Uterus (tissue), 4 donors: ENCODE measurements around the gene SKIC3. TPM values are rescaled to one million over a fixed set of nuclear protein-coding genes. Genes with fewer than 3 reads are reported as not detected.

ENCODE experiments used
- DNase-seq, 2 donors: peaks; one replicate each; pipeline ENCODE4 v3.0.0-alpha.2; 2019 to 2020
- H3K27ac ChIP-seq, 2 donors: fragments of 200-600 bp; sonication (generic); 1 replicate in 1 of 2; 2 replicates in 1 of 2; pipeline ENCODE4 v1.5.1; 2016 to 2018
- H3K27me3 ChIP-seq, 2 donors: fragments of 200-600 bp; sonication (generic); one replicate each; pipeline ENCODE4 v1.5.1; 2018 to 2019; ENCODE audit warnings: control low read depth in 1 of 2
- H3K36me3 ChIP-seq, 2 donors: fragments of 200-600 bp; sonication (generic); one replicate each; pipeline ENCODE4 v1.5.1; 2019; ENCODE audit warnings: control low read depth in 1 of 2
- H3K4me1 ChIP-seq, 2 donors: fragments of 200-600 bp; sonication (generic); one replicate each; pipeline ENCODE4 v1.5.1; 2018 to 2019; ENCODE audit warnings: control low read depth in 1 of 2
- H3K4me3 ChIP-seq, 2 donors: fragments of 200-600 bp; sonication (generic); 1 replicate in 1 of 2; 2 replicates in 1 of 2; pipeline ENCODE4 v1.5.1; 2018 to 2019; ENCODE audit warnings: mild to moderate bottlenecking in 1 of 2
- H3K9me3 ChIP-seq, 2 donors: fragments of 200-600 bp; sonication (generic); one replicate each; pipeline ENCODE4 v1.5.1; 2019; ENCODE audit warnings: control low read depth in 1 of 2
- POLR2A ChIP-seq, 2 donors: fragments of 450-650 bp; IDR thresholded peaks; one replicate each; pipeline ENCODE4 v1.6.1; 2016; ENCODE audit warnings: antibody characterized with exemption in 2 of 2, mild to moderate bottlenecking in 1 of 2, moderate library complexity in 1 of 2
- intact Hi-C: fragments of 100-400 bp; cut with DNase I; formaldehyde crosslinking; loops from one replicate; pipeline ENCODE4 v1.15.1; 2023; ENCODE audit warnings: low total_unique reads
- small RNA-seq: library from RNA; depleted of rRNA; stranded (forward); fragments of <200 nt; gene quantifications from one replicate; pipeline ENCODE3, GENCODE V24; 2016
- total RNA-seq, 4 donors: library from RNA; depleted of rRNA in 3 of 4; stranded (reverse); fragments of >200 nt in 3 of 4; gene quantifications; one replicate each; pipeline versions ENCODE4 v1.1.0 to v1.2.4, GENCODE V29; 2014 to 2023
- TF ChIP-seq, protein P1 (sequence below), 4 experiments: fragments of 200-600 bp in 2 of 4; fragments of 450-650 bp in 2 of 4; sonication (generic) in 2 of 4; IDR thresholded peaks; one replicate each; pipeline ENCODE4 v1.5.1; 2016 to 2019; ENCODE audit warnings: antibody characterized with exemption in 4 of 4, mild to moderate bottlenecking in 2 of 4, moderate library complexity in 1 of 4
- donor health status: DM: yes; HTN: yes; CAD: no.

Gene SKIC3
- total RNA-seq, 4 donors from 2014 or later: 40.3 to 219 (median 90.6) TPM

- Histone ChIP-seq H3K36me3 (peaks cover 0 to 3% of the 10 kb centered on the region in 2 donors), H3K4me3 (no peak overlapping the region), H3K27ac (no peak overlapping the region), H3K27me3 (no peaks in the 10 kb centered on the region), H3K4me1 (no peaks in the 10 kb centered on the region), H3K9me3 (no peaks in the 10 kb centered on the region)
- no peak for DNase-seq
- TF ChIP-seq POLR2A (IDR thresholded peaks at IDR 0.05): no peak
- TF ChIP-seq, protein P1, sequence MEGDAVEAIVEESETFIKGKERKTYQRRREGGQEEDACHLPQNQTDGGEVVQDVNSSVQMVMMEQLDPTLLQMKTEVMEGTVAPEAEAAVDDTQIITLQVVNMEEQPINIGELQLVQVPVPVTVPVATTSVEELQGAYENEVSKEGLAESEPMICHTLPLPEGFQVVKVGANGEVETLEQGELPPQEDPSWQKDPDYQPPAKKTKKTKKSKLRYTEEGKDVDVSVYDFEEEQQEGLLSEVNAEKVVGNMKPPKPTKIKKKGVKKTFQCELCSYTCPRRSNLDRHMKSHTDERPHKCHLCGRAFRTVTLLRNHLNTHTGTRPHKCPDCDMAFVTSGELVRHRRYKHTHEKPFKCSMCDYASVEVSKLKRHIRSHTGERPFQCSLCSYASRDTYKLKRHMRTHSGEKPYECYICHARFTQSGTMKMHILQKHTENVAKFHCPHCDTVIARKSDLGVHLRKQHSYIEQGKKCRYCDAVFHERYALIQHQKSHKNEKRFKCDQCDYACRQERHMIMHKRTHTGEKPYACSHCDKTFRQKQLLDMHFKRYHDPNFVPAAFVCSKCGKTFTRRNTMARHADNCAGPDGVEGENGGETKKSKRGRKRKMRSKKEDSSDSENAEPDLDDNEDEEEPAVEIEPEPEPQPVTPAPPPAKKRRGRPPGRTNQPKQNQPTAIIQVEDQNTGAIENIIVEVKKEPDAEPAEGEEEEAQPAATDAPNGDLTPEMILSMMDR (IDR thresholded peaks at IDR 0.05): no peak
- intact Hi-C loops: no loop called here
Measured at GRCh38 chr5:95518417-95518816, 36.4 kb downstream of the SKIC3 start.

GRCh38 chr5:95511606-95512005 is 43.2 kb downstream of the SKIC3 start:
- no peaks in the 10 kb centered on the region for H3K27me3 ChIP-seq
- H3K4me3 ChIP-seq: no peak overlapping the region
- H3K27ac ChIP-seq: no peak overlapping the region
- no peaks in the 10 kb centered on the region for H3K4me1 ChIP-seq
- no peaks in the 10 kb centered on the region for H3K9me3 ChIP-seq
- intact Hi-C loops: no loop called here
- TF ChIP-seq POLR2A (IDR thresholded peaks at IDR 0.05): no peak
- TF ChIP-seq, protein P1 (IDR thresholded peaks at IDR 0.05): no peak
- DNase-seq: no peak
- no peaks in the 10 kb centered on the region for H3K36me3 ChIP-seq

- Histone ChIP-seq H3K9me3 (no peaks in the 10 kb centered on the region), H3K4me3 (no peak overlapping the region), H3K27ac (no peak overlapping the region), H3K4me1 (no peaks in the 10 kb centered on the region), H3K27me3 (no peaks in the 10 kb centered on the region), H3K36me3 (no peaks in the 10 kb centered on the region)
- intact Hi-C loops: no loop called here
- TF ChIP-seq, protein P1 (IDR thresholded peaks at IDR 0.05): no peak
- no peak for TF ChIP-seq POLR2A (IDR thresholded peaks at IDR 0.05)
- DNase-seq: no peak
Measured at GRCh38 chr5:95508550-95508949, 46.2 kb downstream of the SKIC3 start.

Small RNAs within 50 kb of the gene (small RNA-seq; reads per million reads assigned to genes)
- gene RNU6-308P: not detected

Other genes starting within 250 kb of the SKIC3 start
- 1 to 10 TPM in 1 of 4 donors, not detected in 3; 6.5 TPM for gene FAM81B, start 163.6 kb downstream of the SKIC3 start, total RNA-seq
- gene ARSK, start 124 bp upstream of the SKIC3 start, total RNA-seq: 10 to 100 TPM in 2 of 4 donors, 1 to 10 TPM in 2; 4.1 to 28.2 (median 12.9) TPM
- not detected for gene GPR150, start 65.1 kb upstream of the SKIC3 start, total RNA-seq
- 1 to 10 TPM in 2 of 4 donors, under 1 TPM in 1, not detected in 1; under 0.01 to 2.8 (median 2.2) TPM for gene RFESD, start 91.8 kb upstream of the SKIC3 start, total RNA-seq
- 1 to 10 TPM in 1 of 4 donors, under 1 TPM in 1, not detected in 2; 0.34 to 1.6 TPM for gene SPATA9, start 128.0 kb upstream of the SKIC3 start, total RNA-seq
- gene RHOBTB3, start 176.4 kb upstream of the SKIC3 start, total RNA-seq: 100 to 1,000 TPM in 1 of 4 donors, 10 to 100 TPM in 3; 70.6 to 126 (median 80.1) TPM